NCI-H1436 treated with DMSO at 0.1 percent for 48 hours (cell line): Measurements from ENCODE around the gene CBX4.
A peak's percentile ranks its signal among the peaks of the same experiment; 100 is the strongest.

Source experiments
- DNase-seq: peaks from one replicate; lab custom pipeline; 2025; lab: John Stamatoyannopoulos, UW

Gene CBX4

GRCh38 chr17:79841369-79842135 lies 2.3 kb upstream of the CBX4 start:
- no peak for DNase-seq

DNA sequence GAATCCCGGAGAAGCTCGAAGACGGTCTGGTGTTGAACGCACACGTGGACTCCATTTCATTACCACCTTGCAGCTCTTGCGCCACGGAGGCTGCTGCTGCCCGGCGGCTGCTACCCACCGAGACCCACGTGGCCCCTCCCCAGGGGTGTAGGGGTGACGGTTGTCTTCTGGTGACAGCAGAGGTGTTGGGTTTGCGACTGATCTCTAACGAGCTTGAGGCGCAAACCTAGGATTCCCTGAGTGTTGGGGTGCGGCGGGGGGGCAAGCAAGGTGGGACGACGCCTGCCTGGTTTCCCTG lies 1.7 kb upstream of the CBX4 start:
- no peak for DNase-seq

GRCh38 chr17:79840269-79840988 lies 1.2 kb upstream of the CBX4 start:
- DNase-seq, result no peak

DNA sequence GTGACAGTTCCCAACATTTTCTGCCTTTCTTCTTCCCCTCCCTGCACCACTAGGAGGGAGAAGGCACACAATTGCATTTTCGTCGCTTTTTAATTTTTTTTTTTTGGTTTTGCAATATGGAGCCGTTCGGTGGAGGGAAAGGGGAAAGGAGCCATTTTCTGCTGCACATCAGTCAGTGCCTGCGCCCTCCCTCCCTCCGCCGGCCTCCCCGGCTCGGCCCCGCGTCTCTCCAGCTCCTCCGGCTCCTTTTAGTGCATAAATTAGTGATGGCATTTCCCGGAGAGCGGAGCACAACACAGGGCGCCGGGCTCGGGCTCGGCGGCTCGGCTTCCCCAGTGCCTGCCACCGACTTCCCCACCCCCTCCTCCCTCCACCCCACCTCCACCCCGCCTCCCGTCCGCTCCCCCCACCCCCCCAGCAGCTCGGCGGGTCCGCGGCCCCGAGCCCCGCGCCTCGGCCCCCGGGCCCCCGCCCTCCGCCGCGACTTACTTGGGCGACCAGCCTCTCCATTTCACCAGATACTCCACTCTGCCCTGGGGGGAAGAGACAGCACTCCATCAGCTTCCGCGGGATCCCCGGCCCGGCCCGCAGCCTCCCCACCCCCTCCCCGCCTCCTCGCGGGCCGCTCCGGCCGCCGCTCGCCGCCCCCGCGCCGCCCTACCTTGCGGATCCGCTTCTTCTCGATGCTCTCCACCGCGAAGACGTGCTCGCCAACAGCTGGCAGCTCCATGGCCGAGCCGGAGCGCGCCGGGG lies 542 bp downstream of the CBX4 start:
- DNase-seq, result no peak

GRCh38 chr17:79837888-79838521 lies 1.2 kb downstream of the CBX4 start:
- no peak for DNase-seq

DNA sequence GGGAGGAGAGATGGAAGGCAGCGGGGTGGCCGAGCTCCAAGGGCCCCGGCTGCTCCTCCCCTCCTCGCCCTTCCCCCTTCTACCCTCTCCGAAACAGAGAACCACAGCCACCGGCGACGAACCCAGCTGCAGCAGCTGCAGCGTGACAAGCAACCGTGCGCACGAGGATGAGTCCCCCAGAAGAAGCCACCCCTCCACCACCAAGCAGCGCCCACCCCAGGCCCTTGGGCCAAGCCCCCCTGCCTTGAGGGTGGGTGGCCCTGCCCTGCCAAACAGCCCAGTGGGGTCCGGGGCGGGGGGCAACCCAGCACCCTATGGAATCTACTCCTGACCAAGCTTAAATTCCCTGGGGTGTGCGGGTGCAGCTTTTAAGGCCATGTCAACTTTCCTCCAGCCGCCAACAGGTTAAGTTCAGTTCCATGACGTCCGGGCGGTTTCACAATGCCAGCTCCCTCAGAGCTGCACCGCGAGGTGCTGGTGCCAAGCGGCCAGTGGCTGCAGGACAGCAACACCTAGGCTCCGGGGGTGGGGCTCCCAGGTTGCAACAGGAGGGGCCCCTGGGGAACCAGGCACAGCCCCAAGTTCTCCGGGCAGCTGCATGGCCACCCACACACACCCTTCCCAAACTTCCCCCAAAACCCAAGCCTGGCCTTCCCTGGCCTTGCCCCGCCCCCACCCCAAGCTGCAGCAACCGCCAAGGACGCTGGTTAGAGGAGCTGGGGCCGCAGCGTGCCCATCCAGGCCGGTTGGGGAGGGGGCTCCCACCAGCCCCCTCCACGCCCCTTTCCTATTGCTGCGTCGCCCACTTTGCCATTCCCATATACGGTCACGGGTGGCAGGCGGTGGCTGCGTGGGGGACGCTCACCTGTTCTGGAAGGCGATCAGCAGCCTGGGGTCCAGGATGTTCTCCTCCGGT lies 2.0 kb downstream of the CBX4 start:
- DNase-seq, result no peak

GRCh38 chr17:79836510-79836971 lies 2.7 kb downstream of the CBX4 start:
- DNase-seq, result no peak

- peak; percentile 90 for DNase-seq
These were observed 3.2 kb downstream of the CBX4 start for GRCh38 chr17:79835953-79836509.

DNA sequence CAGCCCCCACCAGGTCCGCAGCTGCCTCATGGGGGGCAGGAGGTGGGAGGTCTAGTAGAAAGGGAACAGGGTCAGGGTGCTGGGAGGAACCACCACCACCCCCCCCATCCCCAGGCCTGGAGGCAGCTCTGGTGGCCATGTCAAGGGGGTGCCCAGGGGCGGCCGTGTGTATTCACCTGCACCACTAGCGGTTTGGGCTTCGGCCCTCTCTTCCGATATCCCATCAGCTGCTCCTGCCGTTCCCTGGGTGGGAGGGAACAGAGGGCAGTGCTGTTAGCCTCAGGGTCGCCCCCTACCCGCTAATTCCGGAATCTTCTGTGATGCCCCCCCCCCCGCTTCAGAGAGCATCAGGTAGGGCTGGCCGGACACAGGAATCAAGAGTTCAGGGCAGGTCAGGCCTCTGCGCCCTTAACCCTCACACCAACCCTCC lies 3.8 kb downstream of the CBX4 start:
- DNase-seq, result no peak

GRCh38 chr17:79834565-79835469 lies 4.4 kb downstream of the CBX4 start:
- no peak for DNase-seq

- DNase-seq, result no peak
These were observed 5.3 kb downstream of the CBX4 start for GRCh38 chr17:79833744-79834564.

DNA sequence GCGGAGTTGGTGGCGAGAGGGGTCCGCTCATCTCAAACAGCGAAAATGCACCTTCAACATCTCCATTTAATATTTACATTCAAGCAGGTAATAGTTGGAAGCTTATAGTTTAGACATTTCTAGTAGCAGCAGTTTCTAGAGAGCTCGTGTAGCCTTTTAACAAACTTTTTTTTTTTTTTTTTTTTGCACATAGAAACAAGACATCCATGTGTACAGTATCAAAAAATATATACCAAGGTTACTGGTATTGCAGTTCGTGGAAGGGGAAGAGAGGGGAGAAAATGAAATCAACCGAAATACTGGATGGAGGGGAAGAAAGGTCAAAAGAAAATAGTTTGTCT lies 6.2 kb downstream of the CBX4 start:
- DNase-seq, result no peak

DNA sequence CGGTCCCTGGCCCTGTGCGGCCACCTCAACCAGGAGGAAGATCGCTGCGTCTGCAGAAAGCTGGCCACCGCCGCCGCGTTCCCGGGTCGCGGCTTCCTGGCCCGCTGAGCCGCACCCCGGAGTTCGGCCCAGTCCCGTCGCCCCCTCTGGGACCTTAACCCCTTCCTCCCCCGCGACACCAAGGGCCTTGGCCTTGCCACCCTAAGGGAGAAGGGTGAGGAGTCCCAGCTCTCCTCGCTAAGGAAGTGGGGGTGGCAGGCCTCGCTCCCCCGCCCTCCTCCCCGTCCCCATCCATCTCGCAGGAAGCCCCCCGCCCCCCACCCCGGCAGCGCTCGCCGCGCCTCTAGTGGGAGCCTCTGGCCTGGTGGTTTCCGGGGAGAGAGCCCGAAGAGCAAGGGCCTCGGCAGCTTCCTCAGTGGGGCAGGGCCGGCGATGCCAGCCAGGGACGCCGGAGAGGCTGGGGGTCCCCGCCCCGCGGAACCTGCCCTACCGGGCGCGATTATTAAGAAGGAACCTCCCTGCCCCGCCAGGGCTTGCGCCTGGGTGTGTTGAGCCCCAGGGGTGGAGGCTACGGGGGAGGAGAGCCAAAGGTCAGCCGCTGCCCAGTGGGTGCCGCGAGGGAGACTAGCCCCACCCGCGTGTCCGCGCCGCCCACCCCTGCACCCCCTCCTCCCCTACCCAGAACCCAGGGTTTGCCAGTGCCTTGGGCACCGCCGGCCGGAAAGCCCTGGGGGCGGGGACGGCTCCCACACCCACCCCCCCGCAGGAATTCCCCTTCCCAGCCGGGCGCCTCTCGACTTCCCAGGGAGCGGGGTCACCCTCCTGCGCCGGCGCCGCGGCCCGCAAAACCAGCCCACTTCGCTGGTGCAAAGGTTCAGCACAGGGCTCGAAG lies 6.8 kb downstream of the CBX4 start:
- no peak for DNase-seq

DNA sequence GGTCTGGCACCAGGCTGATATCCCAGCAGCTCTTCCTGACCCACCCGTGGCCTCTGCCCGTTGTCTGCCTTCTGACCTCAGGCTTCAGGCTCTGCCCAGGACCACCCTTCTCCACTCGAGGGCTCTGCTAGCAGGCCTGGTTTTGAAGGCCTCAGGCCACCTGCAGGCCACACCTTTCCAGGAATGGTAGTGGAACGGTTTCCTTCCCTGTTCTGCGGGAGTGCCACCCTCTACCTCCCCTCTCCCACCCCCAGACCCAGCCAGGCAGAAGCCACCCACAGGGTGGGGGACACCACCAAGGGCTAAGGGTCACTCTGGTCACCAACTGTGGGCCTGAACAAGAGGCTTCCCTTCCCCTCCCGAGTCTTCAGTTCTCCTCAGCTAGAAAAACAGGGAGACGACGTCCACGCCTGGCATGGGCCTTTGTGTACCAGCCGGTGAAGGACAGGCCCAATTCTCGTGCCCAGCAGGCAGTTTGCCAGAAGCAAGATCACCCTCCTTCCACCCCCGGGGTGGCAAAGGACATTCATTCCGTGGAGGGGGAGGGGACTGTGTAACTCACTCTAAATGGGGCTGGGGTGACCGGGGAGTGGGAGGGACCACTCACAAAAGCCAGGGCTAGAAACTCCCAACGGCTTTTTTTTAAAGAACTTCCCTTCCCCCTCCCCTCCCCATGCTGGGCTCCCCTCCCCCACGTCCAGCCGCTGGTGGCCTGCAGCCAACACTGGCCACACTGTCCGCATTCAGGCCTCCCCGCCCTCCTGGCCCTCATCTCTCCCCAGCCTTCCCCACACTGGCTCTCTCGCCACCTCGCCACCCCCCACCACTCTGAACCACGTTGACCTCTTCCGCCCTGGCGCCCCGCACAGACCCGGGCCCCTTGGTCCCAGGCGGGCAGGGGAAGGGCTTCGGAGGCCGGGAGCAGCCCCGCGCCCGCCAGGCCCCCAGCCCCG lies 7.7 kb downstream of the CBX4 start:
- no peak for DNase-seq

DNA sequence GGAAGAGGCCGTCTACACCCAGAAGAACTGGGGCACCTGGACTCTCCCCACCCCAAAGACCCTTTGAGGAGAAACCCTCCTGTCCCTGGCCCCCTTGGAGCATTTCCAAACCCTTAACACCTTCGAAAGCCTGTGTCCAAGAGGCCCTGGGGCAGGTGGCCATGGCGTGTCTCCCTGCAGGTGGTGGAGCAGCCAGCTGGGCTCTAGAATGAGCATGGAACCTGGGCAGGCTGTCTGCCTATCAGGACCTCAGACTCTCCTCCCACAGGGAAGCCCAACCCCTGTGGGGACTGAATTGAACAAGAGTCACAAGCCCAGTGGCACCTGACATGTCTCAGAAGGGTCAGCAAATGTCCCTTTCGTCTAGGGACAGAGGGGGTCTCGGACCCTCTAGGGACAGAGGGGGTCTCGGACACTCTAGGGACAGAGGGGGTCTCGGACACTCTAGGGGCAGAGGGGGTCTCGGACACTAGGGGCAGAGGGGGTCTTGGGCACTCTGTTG lies 8.4 kb downstream of the CBX4 start:
- DNase-seq, result no peak

DNA sequence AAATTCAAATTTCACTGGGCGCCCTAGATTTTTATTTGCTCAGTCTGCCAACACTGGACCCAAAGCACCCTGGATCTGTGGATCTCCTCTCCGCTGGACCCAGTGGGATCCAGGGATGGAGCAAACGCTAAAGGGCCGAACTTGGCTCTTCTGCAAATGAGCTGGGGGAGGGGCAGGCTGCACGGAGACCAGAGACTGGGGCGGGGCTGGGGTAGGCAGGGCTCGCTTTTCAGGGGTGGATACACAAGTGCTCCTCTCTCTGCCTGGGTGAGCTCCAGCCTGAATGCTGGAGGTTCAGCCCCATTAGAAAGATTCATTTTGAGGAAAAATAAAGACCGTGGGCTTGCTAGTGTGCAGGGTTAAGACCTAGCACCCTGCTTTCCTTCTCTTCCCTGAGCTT lies 8.9 kb downstream of the CBX4 start:
- no peak for DNase-seq

DNA sequence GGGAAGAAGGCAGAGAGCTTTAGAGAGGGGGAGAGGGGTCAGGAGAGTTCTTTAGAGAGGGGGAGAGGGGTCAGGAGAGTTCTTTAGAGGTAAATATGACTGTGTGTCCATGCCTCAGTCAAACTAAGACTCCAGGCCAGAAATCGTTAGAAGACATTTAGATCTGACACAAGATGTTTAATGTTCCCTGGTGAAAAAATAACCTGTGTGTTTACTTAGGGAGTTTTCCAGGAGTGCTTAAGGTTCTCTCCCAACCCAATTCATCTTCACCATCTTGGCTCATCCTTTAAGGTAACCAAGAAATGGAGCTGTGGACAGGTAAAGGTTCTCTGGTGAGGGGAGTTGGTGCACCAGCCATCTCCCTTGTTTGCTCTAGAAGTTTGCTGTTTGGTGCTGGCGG lies 9.8 kb downstream of the CBX4 start:
- no peak for DNase-seq
